ENCODE data around the gene FGFRL1. TPM values are rescaled to one million over a fixed set of nuclear protein-coding genes. Genes with fewer than 3 reads are reported as not detected.

Gene FGFRL1
- total RNA-seq, 1 experiment from 2014 or later, result 26.1 TPM

- Histone ChIP-seq H2BK15ac (ENCODE audit: low read depth, low read length) (no peak overlapping the region), H2AK5ac (ENCODE audit: insufficient read length, low read length) (no peak overlapping the region), H3K4me1 (ENCODE audit: insufficient read depth, low read length) (peaks cover 3% of the 10 kb centered on the region; the same call in 1 of the 2 replicates), H3K18ac (ENCODE audit: insufficient read length, low read depth, low read length) (no peak overlapping the region), H3T11ph (ENCODE audit: low read length) (no peak overlapping the region), H2AFZ (ENCODE audit: low read length) (no peak overlapping the region), H3K14ac (ENCODE audit: insufficient read depth, low read length) (no peak overlapping the region), H3K4me2 (ENCODE audit: insufficient read depth, insufficient read length, low read length) (no peak overlapping the region), H3K9ac (ENCODE audit: extremely low read depth, insufficient read length, low read length) (no peak overlapping the region), H4K8ac (replicated peaks; ENCODE audit: insufficient read length, low read depth, low read length) (no peak overlapping the region), H4K20me1 (ENCODE audit: control insufficient read depth, insufficient read depth, insufficient read length) (no peaks in the 10 kb centered on the region), H3K27me3 (ENCODE audit: insufficient read depth, low read length) (no peaks in the 10 kb centered on the region; the same call in 1 of the 2 replicates), H2BK12ac (ENCODE audit: insufficient read length, low read depth, low read length) (no peak overlapping the region), H2BK20ac (ENCODE audit: low read depth, low read length, poor library complexity, severe bottlenecking) (no peak overlapping the region), H3K9me3 (ENCODE audit: control insufficient read depth, low read depth, low read length) (no peaks in the 10 kb centered on the region), H4K5ac (ENCODE audit: insufficient read length, low read depth, low read length) (no peak overlapping the region), H3K23me2 (ENCODE audit: insufficient read length, low read depth, low read length, poor library complexity, severe bottlenecking) (peaks cover 3% of the 10 kb centered on the region), H3K23ac (ENCODE audit: insufficient read length, low read depth, low read length) (no peak overlapping the region), H3K79me2 (ENCODE audit: insufficient read depth, low read length) (no peaks in the 10 kb centered on the region), H3K4ac (ENCODE audit: low read depth, low read length) (no peak overlapping the region), H3K79me1 (ENCODE audit: insufficient read depth, low read depth, low read length, poor library complexity, severe bottlenecking) (no peaks in the 10 kb centered on the region), H2BK120ac (ENCODE audit: low read depth, low read length, poor library complexity, severe bottlenecking) (no peak overlapping the region), H3K56ac (ENCODE audit: insufficient read length, low read depth, low read length) (no peak overlapping the region), H3K27ac (ENCODE audit: insufficient read length, low read depth, low read length) (no peak overlapping the region), H2BK5ac (ENCODE audit: insufficient read length, low read length) (no peak overlapping the region), H4K91ac (ENCODE audit: insufficient read length, low read depth, low read length) (no peak overlapping the region)
- TF ChIP-seq CTCF (conservative IDR thresholded peaks at IDR 0.05), result no peak
- Mint-ChIP-seq H3K4me3 (no peak overlapping the region), H3K27me3 (ENCODE audit: low read depth) (peaks cover 24% of the 10 kb centered on the region), H3K27ac (no peak overlapping the region), H3K4me1 (peaks cover 11 to 13% of the 10 kb centered on the region in 2 experiments), H3K36me3 (ENCODE audit: insufficient read depth in 1 of 3, low read depth in 3 of 3) (no peaks in the 10 kb centered on the region), H3K9me3 (0 out of 5 replicates have a peak, but pooled peaks cover 0 to 4% of the 10 kb centered on the region in 2 experiments)
- DNase-seq, result no peak
- WGBS (ENCODE audit: extremely low coverage, insufficient read length, low lambda C conversion rate), result no CpG with 5 or more reads among the region's 69 CpGs
These were observed 22.4 kb upstream of the FGFRL1 start for GRCh38 chr4:988726-989721.

Measured in H9 (cell line).